Omental fat pad (tissue), 4 donors: ENCODE data around the gene KMT2C. TPM values are rescaled to one million over a fixed set of nuclear protein-coding genes. Genes with fewer than 3 reads are reported as not detected.
"Not testable (repeated sequence)": the region's sequence is repeated elsewhere in the genome, so short reads cannot be mapped to it uniquely, and the experiment has no call there.

Experiments
- ATAC-seq: fragments of 150-250 bp; one replicate; pipeline ENCODE4 v1.9.1; 2016; ENCODE audit warnings: mild to moderate bottlenecking, moderate library complexity; ENCODE audit not compliant: low FRiP score
- DNase-seq: peaks from one replicate; pipeline ENCODE4 v3.0.0-alpha.2; 2019; ENCODE audit warnings: low spot score
- total RNA-seq, 4 donors: library from RNA; depleted of rRNA; stranded (reverse); fragments of >200 nt; gene quantifications; one replicate each; pipeline ENCODE4 v1.1.0, GENCODE V29; 2016
- TF ChIP-seq, protein P1 (sequence below), 3 donors: fragments of 450-650 bp; IDR thresholded peaks; one replicate each; pipeline ENCODE4 v1.5.1; 2016 to 2017; ENCODE audit warnings: antibody characterized with exemption in 3 of 3, mild to moderate bottlenecking in 3 of 3, moderate library complexity in 2 of 3

KMT2C gene
- total RNA-seq, 4 donors from 2014 or later: 52.5 to 84.3 (median 59.2) TPM

DNA sequence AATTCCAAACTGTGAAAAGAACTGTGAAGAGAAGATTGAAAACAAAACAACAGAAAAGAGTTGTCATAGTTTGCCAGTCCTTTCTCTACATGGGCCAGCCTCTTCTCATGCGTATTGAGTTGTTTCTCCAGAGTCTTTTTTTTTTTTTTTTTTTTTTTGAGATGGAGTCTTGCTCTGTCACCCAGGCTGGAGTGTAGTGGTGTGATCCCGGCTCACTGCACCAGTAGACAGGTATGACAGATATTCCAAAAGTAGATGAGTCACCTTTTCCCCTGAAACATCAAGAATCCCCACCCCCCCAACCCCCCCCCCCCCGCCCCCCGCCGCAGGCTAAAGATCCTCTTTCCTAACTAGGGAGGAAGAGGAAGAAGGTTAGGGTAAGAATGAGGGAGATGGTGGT, 15.6 kb upstream of the KMT2C start:
- DNase-seq: no peak
- ATAC-seq: no peak
- TF ChIP-seq, protein P1, sequence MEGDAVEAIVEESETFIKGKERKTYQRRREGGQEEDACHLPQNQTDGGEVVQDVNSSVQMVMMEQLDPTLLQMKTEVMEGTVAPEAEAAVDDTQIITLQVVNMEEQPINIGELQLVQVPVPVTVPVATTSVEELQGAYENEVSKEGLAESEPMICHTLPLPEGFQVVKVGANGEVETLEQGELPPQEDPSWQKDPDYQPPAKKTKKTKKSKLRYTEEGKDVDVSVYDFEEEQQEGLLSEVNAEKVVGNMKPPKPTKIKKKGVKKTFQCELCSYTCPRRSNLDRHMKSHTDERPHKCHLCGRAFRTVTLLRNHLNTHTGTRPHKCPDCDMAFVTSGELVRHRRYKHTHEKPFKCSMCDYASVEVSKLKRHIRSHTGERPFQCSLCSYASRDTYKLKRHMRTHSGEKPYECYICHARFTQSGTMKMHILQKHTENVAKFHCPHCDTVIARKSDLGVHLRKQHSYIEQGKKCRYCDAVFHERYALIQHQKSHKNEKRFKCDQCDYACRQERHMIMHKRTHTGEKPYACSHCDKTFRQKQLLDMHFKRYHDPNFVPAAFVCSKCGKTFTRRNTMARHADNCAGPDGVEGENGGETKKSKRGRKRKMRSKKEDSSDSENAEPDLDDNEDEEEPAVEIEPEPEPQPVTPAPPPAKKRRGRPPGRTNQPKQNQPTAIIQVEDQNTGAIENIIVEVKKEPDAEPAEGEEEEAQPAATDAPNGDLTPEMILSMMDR (IDR thresholded peaks at IDR 0.05): no peak

DNA sequence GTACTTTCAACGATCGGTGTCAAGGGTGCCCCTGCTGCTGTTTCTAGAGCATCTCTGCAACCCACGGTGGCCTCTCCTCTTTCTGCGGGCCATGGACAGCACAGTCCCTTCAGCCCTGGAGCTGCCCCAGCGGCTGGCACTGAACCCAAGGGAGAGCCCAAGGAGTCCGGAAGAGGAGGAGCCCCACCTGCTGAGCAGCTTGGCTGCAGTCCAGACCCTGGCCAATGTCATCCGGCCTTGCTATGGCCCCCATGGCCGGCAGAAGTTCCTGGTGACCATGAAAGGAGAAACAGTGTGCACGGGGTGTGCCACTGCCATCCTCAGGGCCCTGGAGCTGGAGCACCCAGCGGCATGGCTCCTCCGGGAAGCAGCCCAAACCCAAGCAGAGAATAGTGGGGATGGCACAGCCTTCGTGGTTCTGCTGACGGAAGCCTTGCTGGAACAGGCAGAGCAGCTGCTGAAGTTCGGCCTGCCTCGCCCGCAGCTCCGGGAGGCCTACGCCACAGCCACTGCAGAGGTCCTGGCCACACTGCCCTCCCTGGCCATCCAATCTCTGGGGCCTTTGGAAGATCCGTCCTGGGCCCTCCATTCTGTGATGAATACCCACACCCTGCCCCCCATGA, 9.7 kb upstream of the KMT2C start:
- not testable (repeated sequence) for DNase-seq, ATAC-seq

DNA sequence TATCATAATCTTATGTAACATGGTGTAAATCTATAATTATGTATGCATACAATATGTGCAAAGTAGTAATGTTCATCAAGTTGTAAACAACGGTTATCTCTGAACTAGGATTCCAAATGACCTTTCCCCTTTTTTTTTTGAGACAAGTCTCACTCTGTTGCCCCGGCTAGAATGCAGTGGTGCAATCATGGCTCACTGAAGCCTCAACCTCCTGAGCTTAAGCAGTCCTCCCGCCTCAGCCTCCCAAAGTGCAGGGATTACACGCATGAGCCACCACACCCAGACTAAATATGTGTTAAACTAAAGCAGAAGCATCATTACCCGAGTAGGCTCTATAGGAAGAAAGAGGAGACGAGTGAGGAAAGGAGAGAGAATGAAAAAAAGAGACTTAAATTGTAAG, 7.8 kb upstream of the KMT2C start:
- DNase-seq: no peak

DNA sequence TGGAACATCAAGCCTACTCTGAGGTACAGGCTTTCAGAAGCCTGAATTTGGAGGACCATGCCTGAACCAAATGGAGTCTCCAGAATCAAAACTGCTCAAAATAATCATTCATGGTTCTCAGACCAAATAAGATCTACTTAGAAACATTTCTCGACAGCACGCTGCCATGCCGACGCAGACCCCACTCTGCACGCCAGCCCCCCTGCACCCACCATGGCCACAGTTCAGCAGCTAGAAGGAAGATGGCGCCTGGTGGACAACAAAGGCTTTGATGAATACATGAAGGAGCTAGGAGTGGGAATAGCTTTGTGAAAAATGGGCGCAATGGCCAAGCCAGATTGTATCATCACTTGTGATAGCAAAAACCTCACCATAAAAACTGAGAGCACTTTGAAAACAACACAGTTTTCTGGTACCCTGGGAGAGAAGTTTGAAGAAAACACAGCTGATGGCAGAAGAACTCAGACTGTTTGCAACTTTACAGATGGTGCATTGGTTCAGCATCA, 6.6 kb upstream of the KMT2C start:
- TF ChIP-seq, protein P1 (IDR thresholded peaks at IDR 0.05): no peak
- DNase-seq (no peak), ATAC-seq (no peak)

More for the DNA sequence above, 7.8 kb upstream of the KMT2C start:
- TF ChIP-seq, protein P1 (IDR thresholded peaks at IDR 0.05): no peak
- no peak for ATAC-seq

DNA sequence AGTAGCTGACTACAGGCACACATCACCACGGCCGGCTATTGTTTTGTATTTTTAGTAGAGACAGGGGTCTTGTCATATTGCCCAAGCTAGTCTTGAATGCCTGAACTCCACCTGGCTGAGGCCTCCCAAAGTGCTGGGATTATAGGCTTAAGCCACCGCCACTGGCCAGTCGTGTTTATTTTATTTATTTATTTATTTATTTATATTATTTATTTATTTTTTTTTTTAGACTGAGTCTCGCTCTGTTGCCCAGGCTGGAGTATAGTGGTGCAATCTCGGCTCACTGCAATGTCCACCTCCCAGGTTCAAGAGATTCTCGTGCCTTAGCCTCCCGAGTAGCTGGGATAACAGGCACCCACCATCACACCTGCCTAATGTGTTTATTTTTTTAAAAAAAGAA, 6.0 kb upstream of the KMT2C start:
- ATAC-seq, DNase-seq: not testable (repeated sequence)

DNA sequence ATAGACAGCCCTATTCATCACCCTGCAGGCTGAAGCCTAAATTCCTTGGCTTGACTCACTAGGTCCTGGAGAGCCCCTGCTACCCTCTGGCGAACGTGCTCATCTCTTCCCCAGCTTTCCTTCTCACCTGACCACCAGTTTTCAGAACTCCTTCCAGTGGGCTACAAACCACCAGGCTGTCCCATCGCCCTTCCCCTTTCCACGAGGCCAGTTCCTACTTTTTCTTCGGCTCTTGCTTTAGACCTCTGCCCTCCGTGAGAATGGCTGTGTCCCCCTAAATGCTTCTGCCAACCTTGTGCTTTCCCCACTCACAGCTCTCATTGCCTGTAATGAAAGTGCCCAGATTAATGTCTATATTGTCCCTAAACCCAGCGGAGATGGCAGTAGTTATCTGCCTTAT, 5.4 kb upstream of the KMT2C start:
- not testable (repeated sequence) for ATAC-seq, DNase-seq

DNA sequence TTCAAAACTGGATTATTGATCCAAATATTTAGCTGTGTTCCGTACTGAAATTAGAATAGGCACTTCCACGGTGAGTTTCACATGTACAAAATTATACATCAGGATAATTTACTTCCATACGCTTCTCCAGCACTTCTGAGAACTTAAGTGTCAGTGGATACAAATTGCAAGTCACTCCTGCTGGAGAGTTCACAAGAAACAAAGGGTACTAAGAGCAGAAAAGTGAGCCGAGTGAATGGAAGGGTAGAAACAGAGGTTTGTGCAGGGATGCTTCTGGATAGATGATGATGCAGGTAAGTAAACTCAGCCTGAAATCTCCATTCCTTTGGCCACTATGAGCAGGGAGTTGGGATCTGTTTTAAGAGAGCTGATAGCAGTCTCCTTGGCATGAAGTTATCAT, 2.2 kb upstream of the KMT2C start:
- DNase-seq, ATAC-seq: not testable (repeated sequence)

DNA sequence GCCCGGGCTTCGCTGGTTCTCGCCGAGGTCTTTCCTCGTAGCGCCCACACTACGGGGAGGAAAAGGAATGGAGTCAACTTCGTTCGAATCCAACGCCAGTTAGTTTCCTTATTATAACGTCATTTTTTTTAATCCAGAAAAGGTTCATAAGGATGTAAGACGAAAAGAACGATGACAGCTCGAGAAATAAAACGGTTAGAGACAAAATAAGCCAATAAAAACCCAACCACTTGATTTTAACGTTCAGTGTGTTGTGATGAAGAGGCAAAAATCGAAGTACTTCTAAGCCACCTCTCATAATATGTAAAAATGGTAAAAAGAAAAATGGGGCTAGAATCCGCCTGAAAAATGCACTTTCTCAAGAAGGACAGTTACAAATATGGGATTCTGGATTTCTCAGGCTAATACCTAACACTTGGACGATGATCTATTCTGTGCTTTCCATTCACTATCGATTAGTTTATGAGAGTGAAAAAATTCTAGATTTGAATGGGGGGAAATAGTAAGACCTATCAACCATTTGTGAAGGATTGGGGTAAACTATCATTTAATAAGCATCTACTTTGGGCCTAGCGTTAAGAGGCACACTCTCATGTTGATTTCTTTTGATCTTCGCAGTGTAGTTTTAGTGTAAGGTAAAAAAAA, 1.2 kb upstream of the KMT2C start:
- DNase-seq, ATAC-seq: not testable (repeated sequence)

DNA sequence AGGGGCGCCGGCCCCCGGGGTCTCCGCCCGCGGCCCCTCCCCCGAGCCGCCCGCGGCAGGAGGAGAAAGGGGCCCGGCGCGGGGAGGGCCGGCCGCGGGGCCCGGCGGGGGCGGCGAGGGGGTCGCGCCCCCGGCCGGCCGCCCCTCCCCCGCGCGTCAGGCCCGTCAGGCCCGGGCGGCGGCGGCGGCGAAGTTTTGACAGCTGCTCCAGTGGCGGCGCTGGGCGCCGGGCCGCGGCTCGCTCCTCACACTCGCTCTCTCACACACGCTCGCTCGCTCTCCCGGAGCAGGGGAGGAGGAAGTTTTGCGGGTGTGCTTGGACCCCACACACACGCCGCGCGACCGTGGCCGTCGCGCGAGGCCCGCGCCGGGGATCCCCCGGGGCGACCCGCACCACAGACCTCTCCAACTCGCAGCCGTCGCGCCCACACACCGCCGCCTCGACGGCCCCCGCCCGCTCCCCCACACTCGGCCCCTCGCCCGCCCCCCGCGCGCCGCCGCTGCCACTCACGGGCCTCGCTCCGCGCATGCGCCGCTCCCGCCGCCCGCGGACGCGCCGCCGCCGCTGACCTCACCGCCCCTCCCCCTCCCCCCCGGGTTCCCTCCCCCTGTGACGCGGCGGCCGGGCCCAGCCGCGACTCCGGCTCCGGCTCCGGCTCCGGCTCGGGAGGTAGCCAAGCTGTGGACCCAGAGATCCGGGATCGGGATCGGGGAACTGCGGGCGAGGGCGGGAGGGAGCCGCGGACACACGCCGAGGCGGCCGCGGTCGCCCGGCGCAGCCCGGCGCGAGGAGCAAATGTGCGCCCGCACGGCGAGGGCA, 518 bp upstream of the KMT2C start:
- TF ChIP-seq, protein P1 (IDR thresholded peaks at IDR 0.05): no peak
- DNase-seq (peak; percentile 84), ATAC-seq (peak; percentile 92)

DNA sequence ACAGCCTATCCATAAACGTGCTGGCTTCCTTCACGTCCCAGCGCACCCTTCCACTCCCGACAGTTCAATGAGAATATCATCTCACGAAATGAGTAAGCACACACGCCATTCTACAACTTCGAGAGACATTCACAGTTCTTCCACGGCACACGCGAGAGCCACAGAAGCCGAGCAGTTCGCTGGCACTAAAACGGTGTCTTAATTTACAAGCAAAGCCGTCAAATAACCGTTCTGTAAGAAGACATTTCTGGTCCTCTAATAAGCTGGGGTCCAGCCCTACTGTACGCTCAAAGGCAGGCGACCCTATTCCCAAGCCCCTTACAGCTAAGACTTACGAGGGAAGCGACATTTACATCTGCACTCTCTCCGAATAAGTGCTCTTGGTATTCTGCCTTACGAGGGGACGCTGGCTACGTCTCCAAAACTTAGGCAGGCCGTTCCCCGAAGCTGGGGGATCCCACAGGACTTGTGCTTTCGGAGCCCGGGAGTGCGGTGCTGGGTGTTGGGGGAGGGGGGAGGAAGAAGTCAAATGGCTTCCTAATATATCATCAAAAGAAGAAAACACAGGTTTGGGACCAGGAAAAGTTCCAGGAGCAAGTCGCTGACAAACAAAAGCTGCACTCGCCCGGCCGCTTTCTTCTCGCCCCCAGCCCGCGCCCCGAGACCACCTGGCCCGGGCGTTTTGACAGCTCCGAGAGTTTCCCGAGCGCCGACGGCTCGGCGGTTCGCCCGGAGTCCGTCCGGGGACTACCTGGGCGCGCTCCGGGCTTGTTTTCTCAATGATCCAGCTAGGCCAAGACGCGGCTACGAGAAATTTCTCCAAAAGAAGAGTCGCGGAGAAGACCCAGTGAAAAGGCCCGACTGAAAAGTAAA, 1.1 kb downstream of the KMT2C start:
- not testable (repeated sequence) for DNase-seq, ATAC-seq

DNA sequence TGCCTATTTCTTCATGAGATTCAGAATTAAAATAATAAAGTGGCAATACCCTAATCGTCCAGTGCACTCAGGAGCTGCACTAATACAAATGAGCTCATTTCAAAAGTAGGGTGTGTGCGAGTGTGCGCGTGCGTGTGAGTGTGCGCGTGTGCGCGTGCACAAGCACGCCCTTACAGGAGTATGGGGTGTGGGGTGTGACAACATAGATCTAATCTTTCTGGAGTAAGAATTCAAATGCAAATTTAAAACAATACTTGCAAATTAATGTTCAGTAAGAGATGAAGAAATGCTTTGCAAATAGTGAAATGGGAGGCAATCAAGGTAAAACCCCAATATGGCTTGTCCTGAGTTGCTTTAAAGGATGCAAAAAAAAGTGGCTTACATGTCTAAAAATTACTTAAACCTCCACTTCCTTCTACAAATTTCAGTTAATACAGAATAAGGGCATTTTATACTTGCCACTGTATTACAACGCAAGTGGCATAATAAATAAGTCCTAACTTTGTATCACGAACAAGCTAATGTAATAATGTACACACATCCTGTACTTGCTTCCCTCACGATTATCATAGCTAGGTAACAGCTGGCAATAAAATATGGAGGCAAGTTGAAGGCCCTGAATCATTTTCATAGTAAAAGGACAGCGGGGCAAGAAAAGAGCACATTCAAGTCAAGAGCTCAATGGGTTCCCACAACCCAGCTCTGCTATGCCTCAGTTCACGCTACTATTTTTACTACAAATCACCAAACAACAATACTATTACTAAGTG, 1.9 kb downstream of the KMT2C start:
- ATAC-seq, DNase-seq: not testable (repeated sequence)

DNA sequence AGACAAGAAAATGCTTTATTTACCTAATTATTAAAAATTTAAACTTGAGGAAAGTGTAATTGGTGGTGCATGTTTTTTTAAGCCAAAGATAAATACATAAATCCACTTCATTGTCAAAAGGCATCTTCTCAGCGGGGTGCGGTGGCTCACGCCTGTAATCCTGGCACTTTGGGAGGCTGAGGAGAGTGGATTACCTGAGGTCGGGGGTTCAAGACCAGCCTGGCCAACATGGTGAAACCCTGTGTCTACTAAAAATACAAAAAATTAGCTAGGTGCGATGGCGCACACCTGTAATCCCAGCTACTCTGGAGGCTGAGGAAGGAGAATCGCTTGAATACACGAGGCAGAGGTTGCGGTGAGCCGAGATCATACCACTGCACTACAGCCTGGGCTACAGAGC, 3.1 kb downstream of the KMT2C start:
- DNase-seq, ATAC-seq: not testable (repeated sequence)
